Measurements from ENCODE around the gene PGC. TPM values are rescaled to one million over a fixed set of nuclear protein-coding genes. Genes with fewer than 3 reads are reported as not detected.

PGC gene
- total and polyA plus RNA-seq, 9 of the 15 experiments (the other 6 are each of a cell fraction or from before 2014, with no cell fraction given), result 0.17 to 0.40 TPM; not detected in 7

GRCh38 chr6:41787219-41787917 lies 40.2 kb upstream of the PGC start, which contains the start of gene TOMM6 (continued):
- TF ChIP-seq ZNF318 (IDR thresholded peaks at IDR 0.05; ENCODE audit: borderline replicate concordance in 1 of 2, low read depth in 1 of 2), result no peak
- no peak for TF ChIP-seq HDAC8 (tag; IDR thresholded peaks at IDR 0.05)
- no peak for TF ChIP-seq TRIM25 (IDR thresholded peaks at IDR 0.05; ENCODE audit: borderline replicate concordance)
- TF ChIP-seq SNAPC5 (CRISPR knock-in tag; IDR thresholded peaks at IDR 0.05), result no peak
- TF ChIP-seq JUNB (CRISPR knock-in tag; conservative IDR thresholded peaks at IDR 0.05), result no peak
- no peak for TF ChIP-seq EHMT2 (IDR thresholded peaks at IDR 0.05)
- no peak for TF ChIP-seq MAFF (IDR thresholded peaks at IDR 0.05; ENCODE audit: low read length)
- no peak for TF ChIP-seq ZNF830 (CRISPR knock-in tag; IDR thresholded peaks at IDR 0.05)
- TF ChIP-seq HLTF (IDR thresholded peaks at IDR 0.05), result 0 out of 2 replicates have a peak, but pooled peaks have one; percentile 7
- peak in 2 of 3 experiments; percentile 69 to 92; a peak in 4 of 6 replicates for TF ChIP-seq ZBTB11 (CRISPR knock-in tag; IDR thresholded peaks at IDR 0.05)
- TF ChIP-seq BMI1 (IDR thresholded peaks at IDR 0.05; ENCODE audit: low read length), result no peak
- 0 out of 2 replicates have a peak, but pooled peaks have one; percentile 53 for TF ChIP-seq CAMTA2 (CRISPR knock-in tag; conservative IDR thresholded peaks at IDR 0.05)
